HEK293T (cell line): ENCODE measurements around the gene CPD.

Source experiments
- CTCF ChIA-PET: fragments of 350-600 bp; formaldehyde crosslinking; extraction: SDS; loops from one replicate; lab custom pipeline; 2021; ENCODE audit warnings: antibody characterized with exemption, inconsistent platforms; lab: Yijun Ruan, JAX
- POLR2A ChIA-PET: fragments of 350-600 bp; formaldehyde crosslinking; extraction: SDS; loops from one replicate; lab custom pipeline; 2020; ENCODE audit warnings: antibody characterized with exemption, inconsistent platforms; lab: Yijun Ruan, JAX
- DNase-seq: peaks from one replicate; pipeline ENCODE4 v3.0.0; 2012; ENCODE audit warnings: mixed read lengths; ENCODE audit errors: extremely low spot score
- ARNT ChIP-seq: fragments of 450-650 bp; IDR thresholded peaks from 2 replicates; pipeline ENCODE4 v1.6.1; 2017; ENCODE audit warnings: mild to moderate bottlenecking
- BHLHE40 ChIP-seq: fragments of 450-650 bp; IDR thresholded peaks from 2 replicates; pipeline ENCODE4 v1.6.1; 2016; ENCODE audit warnings: mild to moderate bottlenecking, moderate library complexity, borderline replicate concordance
- CTBP1 ChIP-seq: fragments of 450-650 bp; IDR thresholded peaks from 2 replicates; pipeline ENCODE4 v1.6.1; 2016; ENCODE audit warnings: borderline replicate concordance
- ELF4 ChIP-seq: fragments of 450-650 bp; IDR thresholded peaks from 2 replicates; pipeline ENCODE4 v1.6.1; 2017; ENCODE audit warnings: antibody characterized with exemption
- FOXA1 ChIP-seq: fragments of 450-650 bp; IDR thresholded peaks from 2 replicates; pipeline ENCODE4 v1.6.1; 2016; ENCODE audit warnings: mild to moderate bottlenecking
- FOXK2 ChIP-seq: fragments of 450-650 bp; IDR thresholded peaks from 2 replicates; pipeline ENCODE4 v1.6.1; 2016; ENCODE audit warnings: mild to moderate bottlenecking
- FOXM1 ChIP-seq: fragments of 450-650 bp; IDR thresholded peaks from 2 replicates; pipeline ENCODE4 v1.6.1; 2017; ENCODE audit warnings: mild to moderate bottlenecking, borderline replicate concordance
- HDGF ChIP-seq: fragments of 450-650 bp; IDR thresholded peaks from 2 replicates; pipeline ENCODE4 v1.6.1; 2017; ENCODE audit warnings: antibody characterized with exemption, borderline replicate concordance
- L3MBTL2 ChIP-seq: fragments of 450-650 bp; conservative IDR thresholded peaks from 2 replicates; pipeline ENCODE4 v1.6.1; 2016; ENCODE audit warnings: mild to moderate bottlenecking
- LEF1 ChIP-seq: fragments of 450-650 bp; IDR thresholded peaks from 2 replicates; pipeline ENCODE4 v1.6.1; 2017; ENCODE audit warnings: mild to moderate bottlenecking, borderline replicate concordance
- NFRKB ChIP-seq: fragments of 450-650 bp; IDR thresholded peaks from 2 replicates; pipeline ENCODE4 v1.6.1; 2016; ENCODE audit warnings: mild to moderate bottlenecking, moderate library complexity
- SP1 ChIP-seq: fragments of 450-650 bp; IDR thresholded peaks from 2 replicates; pipeline ENCODE4 v1.6.1; 2017
- SUZ12 ChIP-seq: fragments of 450-650 bp; IDR thresholded peaks from 2 replicates; pipeline ENCODE4 v1.6.1; 2016; ENCODE audit warnings: mild to moderate bottlenecking
- TARDBP ChIP-seq: fragments of 450-650 bp; IDR thresholded peaks from 2 replicates; pipeline ENCODE4 v1.6.1; 2016
- ZNF384 ChIP-seq: fragments of 450-650 bp; IDR thresholded peaks from 2 replicates; pipeline ENCODE4 v1.6.1; 2016
- TF ChIP-seq, protein P1 (sequence below): fragments of 450-650 bp; IDR thresholded peaks from 2 replicates; pipeline ENCODE4 v1.6.1; 2016

CPD gene

GRCh38 chr17:30503558-30503957, 124.8 kb downstream of the CPD start:
- no peak for DNase-seq
- POLR2A ChIA-PET = no interaction called here
- CTCF ChIA-PET = no interaction called here
- TF ChIP-seq FOXK2 (no peak), HDGF (no peak), L3MBTL2 (no peak), SUZ12 (no peak), SP1 (no peak), LEF1 (no peak), CTBP1 (no peak), FOXA1 (no peak), ARNT (no peak), ELF4 (no peak), FOXM1 (no peak), TARDBP (no peak), ZNF384 (no peak), BHLHE40 (no peak)
- TF ChIP-seq, protein P1, sequence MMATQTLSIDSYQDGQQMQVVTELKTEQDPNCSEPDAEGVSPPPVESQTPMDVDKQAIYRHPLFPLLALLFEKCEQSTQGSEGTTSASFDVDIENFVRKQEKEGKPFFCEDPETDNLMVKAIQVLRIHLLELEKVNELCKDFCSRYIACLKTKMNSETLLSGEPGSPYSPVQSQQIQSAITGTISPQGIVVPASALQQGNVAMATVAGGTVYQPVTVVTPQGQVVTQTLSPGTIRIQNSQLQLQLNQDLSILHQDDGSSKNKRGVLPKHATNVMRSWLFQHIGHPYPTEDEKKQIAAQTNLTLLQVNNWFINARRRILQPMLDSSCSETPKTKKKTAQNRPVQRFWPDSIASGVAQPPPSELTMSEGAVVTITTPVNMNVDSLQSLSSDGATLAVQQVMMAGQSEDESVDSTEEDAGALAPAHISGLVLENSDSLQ = no peak

- ChIA-PET CTCF (no interaction called here), POLR2A (no interaction called here)
- TF ChIP-seq FOXM1 (no peak), ARNT (no peak), NFRKB (no peak), CTBP1 (no peak), HDGF (no peak), ELF4 (no peak), FOXA1 (no peak), LEF1 (no peak), TARDBP (no peak), BHLHE40 (no peak), SUZ12 (no peak)
- no peak for DNase-seq
Observed at GRCh38 chr17:30505868-30506417, 127.2 kb downstream of the CPD start.

- TF ChIP-seq HDGF (no peak), ELF4 (no peak), FOXM1 (no peak), TARDBP (no peak), SP1 (no peak), BHLHE40 (no peak), NFRKB (no peak), ZNF384 (no peak)
- no peak for DNase-seq
- ChIA-PET CTCF (no interaction called here), POLR2A (no interaction called here)
Observed at GRCh38 chr17:30506481-30506880, 127.8 kb downstream of the CPD start.

DNA sequence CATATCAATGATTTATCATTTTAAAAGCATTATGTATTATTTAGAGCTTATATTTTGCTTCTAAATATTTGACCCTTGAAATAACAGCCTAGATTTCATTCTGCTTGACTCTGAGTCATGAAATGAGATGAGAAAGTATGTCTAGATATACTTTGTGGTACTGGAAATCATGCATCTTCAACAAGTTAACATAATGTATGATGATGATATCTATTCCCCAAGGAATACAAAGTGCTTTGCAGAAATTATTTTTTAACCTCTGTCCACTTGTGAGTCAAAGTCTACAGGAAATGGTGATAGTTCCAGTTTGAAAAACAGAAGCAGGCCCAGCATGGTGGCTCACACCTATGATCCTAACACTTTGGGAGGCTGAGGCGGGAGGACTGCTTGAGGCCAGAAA, 134.6 kb downstream of the CPD start:
- ChIA-PET POLR2A (no interaction called here), CTCF (no interaction called here)
- no peak for DNase-seq
- TF ChIP-seq BHLHE40 (no peak), LEF1 (no peak)

GRCh38 chr17:30514895-30515596, 136.3 kb downstream of the CPD start:
- CTCF ChIA-PET = no interaction called here

DNA sequence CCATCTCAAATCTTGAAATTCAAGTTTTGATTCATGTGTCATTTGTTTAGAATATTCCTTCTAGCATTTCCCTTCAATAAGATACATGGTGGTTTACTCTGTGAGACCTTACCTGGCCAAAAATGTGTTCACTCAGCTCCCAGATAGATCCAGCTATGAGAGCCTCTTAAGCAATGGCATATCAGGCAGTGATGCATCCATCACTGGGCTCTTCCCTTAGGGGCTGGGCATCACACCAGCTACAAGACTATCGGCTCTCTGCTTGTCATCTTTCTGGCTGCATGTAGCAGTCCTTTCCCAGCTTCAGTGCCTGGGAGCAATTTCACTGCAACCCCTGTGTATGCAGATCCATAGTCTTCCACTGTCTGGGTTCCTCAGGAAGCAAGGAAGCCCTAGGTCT, 139.1 kb downstream of the CPD start:
- DNase-seq = no peak
- TF ChIP-seq NFRKB = no peak
- TF ChIP-seq, protein P1 = no peak
- TF ChIP-seq CTBP1 = no peak
- TF ChIP-seq SP1 = no peak
- no peak for TF ChIP-seq BHLHE40
- no peak for TF ChIP-seq ARNT
- TF ChIP-seq ELF4 = no peak
- TF ChIP-seq FOXK2 = no peak
- TF ChIP-seq SUZ12 = no peak
- ChIA-PET POLR2A (no interaction called here), CTCF (interaction anchor here (0.6 kb wide), 1 partner anchor 15 kb away, joined by 3 read pairs; no protein-coding TSS in a partner anchor)

More at GRCh38 chr17:30514895-30515596, 136.3 kb downstream of the CPD start:
- TF ChIP-seq ZNF384 (no peak), SUZ12 (no peak), FOXA1 (no peak), NFRKB (no peak), LEF1 (no peak), ELF4 (no peak)
- POLR2A ChIA-PET = no interaction called here
- DNase-seq = no peak

DNA sequence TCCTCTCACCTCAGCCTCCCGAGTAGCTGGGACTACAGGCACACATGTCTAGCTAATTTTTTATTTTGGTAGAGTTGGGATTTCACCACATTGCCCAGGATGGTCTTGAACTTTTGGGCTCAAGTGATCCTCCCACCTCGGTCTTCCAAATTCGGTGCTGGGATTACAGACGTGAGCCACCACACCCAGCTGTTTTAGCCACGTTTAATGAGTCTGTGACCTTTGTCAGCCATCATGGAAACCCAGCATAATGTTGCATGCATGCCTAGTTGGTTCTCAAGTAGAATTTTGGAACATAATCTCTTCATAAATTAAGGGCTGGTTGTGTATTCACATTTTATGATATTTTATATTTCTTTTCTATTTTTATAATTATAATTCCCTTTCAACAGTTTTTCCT, 140.4 kb downstream of the CPD start:
- no peak for DNase-seq
- POLR2A ChIA-PET = no interaction called here
- CTCF ChIA-PET = no interaction called here
- TF ChIP-seq ZNF384 (no peak), FOXK2 (no peak), ARNT (no peak), TARDBP (no peak), SP1 (no peak), SUZ12 (no peak), LEF1 (no peak), NFRKB (no peak), L3MBTL2 (no peak), HDGF (no peak), CTBP1 (no peak), FOXM1 (no peak), BHLHE40 (no peak), FOXA1 (no peak), ELF4 (no peak)
- TF ChIP-seq, protein P1 = no peak
